ENCODE measurements around the gene ANKZF1. TPM values are rescaled to one million over a fixed set of nuclear protein-coding genes. Genes with fewer than 3 reads are reported as not detected.

Gene ANKZF1
- total and polyA plus RNA-seq, 7 experiments from 2014 or later: 29.7 to 287 (median 135) TPM

- Mint-ChIP-seq H3K4me1 (peaks cover 44 to 81% (median 80%) of the 10 kb centered on the region in 7 donors), H3K27me3 (peaks cover 0 to 2% (median 0%) of the 10 kb centered on the region in 5 donors), H3K27ac (peak overlapping the region; percentile 88 to 99 (median 97)), H3K36me3 (peaks cover 5 to 58% (median 36%) of the 10 kb centered on the region in 5 donors), H3K9me3 (peaks cover 0 to 10% (median 0%) of the 10 kb centered on the region in 11 donors), H3K4me3 (peak overlapping the region; percentile 82 to 100 (median 92))
- H3K4me3 ChIP-seq (ENCODE audit: low read length): peak overlapping the region; percentile 65
- intact Hi-C loops (cut with micrococcal nuclease): loop anchor here (5.0 kb wide), 4 partner anchors 348 to 1032 kb away; partner anchors contain the start of genes STK11IP (in 2 of the 2), ARPC2 (in 1 of the 2), CTDSP1 (in 1 of the 2) and TTLL4 (in 1 of the 2)
- no peak for ATAC-seq
- H3K27ac ChIP-seq (ENCODE audit: low read depth, low read length): peak overlapping the region; percentile 89
- peaks cover 11 to 43% (median 17%) of the 10 kb centered on the region in 3 experiments for H3K36me3 ChIP-seq (ENCODE audit: control insufficient read depth in 2 of 3, insufficient read depth in 3 of 3, low read length in 3 of 3)
- no peaks in the 10 kb centered on the region for H3K9me3 ChIP-seq (ENCODE audit: control insufficient read depth in 2 of 3, low read length in 3 of 3)
- POLR2A ChIA-PET: interaction anchor here (0.9 to 14.3 kb wide), 15 partner anchors 10 to 357 kb away, joined by 3 to 575 read pairs (median 11); partner anchors contain the start of genes ABCB6, ANKZF1, ATG9A and CNPPD1
- peaks cover 72% of the 10 kb centered on the region in 2 donors for H3K4me1 ChIP-seq (ENCODE audit: control insufficient read depth in 2 of 2, insufficient read depth in 2 of 2, low read length in 2 of 2)
- no peaks in the 10 kb centered on the region for H3K27me3 ChIP-seq (ENCODE audit: control insufficient read depth in 2 of 2, insufficient read depth in 2 of 2, low read length in 2 of 2)
- CTCF ChIA-PET: interaction anchor here (0.8 to 2.9 kb wide), 10 partner anchors 19 to 139 kb away, joined by 3 to 14 read pairs (median 5); partner anchors contain the start of genes ANKZF1, ATG9A, CNPPD1 and DNAJB2
- DNase-seq: no peak
These were observed 19.2 kb downstream of the ANKZF1 start for GRCh38 chr2:219248845-219249202.

- peak overlapping the region; percentile 88 to 99 (median 97) for H3K27ac Mint-ChIP-seq
- intact Hi-C loops (cut with micrococcal nuclease): loop anchor here (5.0 kb wide), 4 partner anchors 348 to 1032 kb away; partner anchors contain the start of genes STK11IP (in 2 of the 2), ARPC2 (in 1 of the 2), CTDSP1 (in 1 of the 2) and TTLL4 (in 1 of the 2)
- Histone ChIP-seq H3K27me3 (ENCODE audit: control insufficient read depth in 2 of 2, insufficient read depth in 2 of 2, low read length in 2 of 2) (no peaks in the 10 kb centered on the region), H3K9me3 (ENCODE audit: control insufficient read depth in 2 of 3, low read length in 3 of 3) (no peaks in the 10 kb centered on the region), H3K4me1 (ENCODE audit: control insufficient read depth in 2 of 2, insufficient read depth in 2 of 2, low read length in 2 of 2) (peaks cover 72% of the 10 kb centered on the region in 2 donors), H3K4me3 (ENCODE audit: low read length) (peak overlapping the region; percentile 65), H3K36me3 (ENCODE audit: control insufficient read depth in 2 of 3, insufficient read depth in 3 of 3, low read length in 3 of 3) (peaks cover 11 to 48% (median 17%) of the 10 kb centered on the region in 3 experiments), H3K27ac (ENCODE audit: low read depth, low read length) (peak overlapping the region; percentile 89)
- POLR2A ChIA-PET: interaction anchor here (0.9 to 14.3 kb wide), 15 partner anchors 9 to 358 kb away, joined by 3 to 575 read pairs (median 11); partner anchors contain the start of genes ABCB6, ANKZF1, ATG9A and CNPPD1
- peaks cover 0 to 10% (median 0%) of the 10 kb centered on the region in 11 donors for H3K9me3 Mint-ChIP-seq
- peak overlapping the region; percentile 82 to 100 (median 92) for H3K4me3 Mint-ChIP-seq
- H3K27me3 Mint-ChIP-seq: peaks cover 0 to 2% (median 0%) of the 10 kb centered on the region in 5 donors
- CTCF ChIA-PET: interaction anchor here (0.5 to 2.9 kb wide), 12 partner anchors 8 to 139 kb away, joined by 3 to 14 read pairs (median 4); partner anchors contain the start of genes ANKZF1, ATG9A and DNPEP
- peaks cover 5 to 58% (median 36%) of the 10 kb centered on the region in 5 donors for H3K36me3 Mint-ChIP-seq
- ATAC-seq (no peak), DNase-seq (peak in 8 of 9 donors; percentile 36 to 63 (median 53))
- peaks cover 44 to 79% (median 76%) of the 10 kb centered on the region in 7 donors for H3K4me1 Mint-ChIP-seq
These were observed 19.8 kb downstream of the ANKZF1 start for GRCh38 chr2:219249203-219249980.

GRCh38 chr2:219250049-219250781, 20.6 kb downstream of the ANKZF1 start:
- H3K4me3 Mint-ChIP-seq: peak overlapping the region; percentile 82 to 100 (median 92)
- H3K27me3 Mint-ChIP-seq: peaks cover 0 to 2% (median 0%) of the 10 kb centered on the region in 5 donors
- no peaks in the 10 kb centered on the region for H3K9me3 ChIP-seq (ENCODE audit: control insufficient read depth in 2 of 3, low read length in 3 of 3)
- H3K27ac ChIP-seq (ENCODE audit: low read depth, low read length): peak overlapping the region; percentile 89
- no peaks in the 10 kb centered on the region for H3K27me3 ChIP-seq (ENCODE audit: control insufficient read depth in 2 of 2, insufficient read depth in 2 of 2, low read length in 2 of 2)
- H3K36me3 ChIP-seq (ENCODE audit: control insufficient read depth in 2 of 3, insufficient read depth in 3 of 3, low read length in 3 of 3): peaks cover 11 to 49% (median 17%) of the 10 kb centered on the region in 3 experiments
- intact Hi-C loops (cut with micrococcal nuclease): loop anchor here (5.0 to 10.0 kb wide), 4 partner anchors 353 to 965 kb away; partner anchors contain the start of genes CNOT9 (in 1 of the 2), CTDSP1 (in 1 of the 2) and USP37 (in 1 of the 2)
- H3K9me3 Mint-ChIP-seq: peaks cover 0 to 14% (median 0%) of the 10 kb centered on the region in 11 donors
- H3K4me1 ChIP-seq (ENCODE audit: control insufficient read depth in 2 of 2, insufficient read depth in 2 of 2, low read length in 2 of 2): peaks cover 65 to 71% of the 10 kb centered on the region in 2 donors
- peaks cover 44 to 77% (median 74%) of the 10 kb centered on the region in 7 donors for H3K4me1 Mint-ChIP-seq
- ATAC-seq (no peak), DNase-seq (no peak)
- CTCF ChIA-PET: interaction anchor here (0.9 to 2.9 kb wide), 6 partner anchors 18 to 45 kb away, joined by 3 to 14 read pairs (median 5); partner anchors contain the start of genes ANKZF1 and ATG9A
- H3K27ac Mint-ChIP-seq: peak overlapping the region; percentile 88 to 99 (median 97)
- H3K4me3 ChIP-seq (ENCODE audit: low read length): peak overlapping the region; percentile 65
- POLR2A ChIA-PET: interaction anchor here (1.1 to 14.3 kb wide), 16 partner anchors 8 to 137 kb away, joined by 3 to 575 read pairs (median 11); partner anchors contain the start of genes ABCB6, ANKZF1, ATG9A and CNPPD1
- H3K36me3 Mint-ChIP-seq: peaks cover 5 to 58% (median 36%) of the 10 kb centered on the region in 5 donors

- intact Hi-C loops (cut with micrococcal nuclease): loop anchor here (5.0 to 10.0 kb wide), 4 partner anchors 354 to 967 kb away; partner anchors contain the start of genes CNOT9 (in 1 of the 2), CTDSP1 (in 1 of the 2) and USP37 (in 1 of the 2)
- Histone ChIP-seq H3K27me3 (ENCODE audit: control insufficient read depth in 2 of 2, insufficient read depth in 2 of 2, low read length in 2 of 2) (no peaks in the 10 kb centered on the region), H3K9me3 (ENCODE audit: control insufficient read depth in 2 of 3, low read length in 3 of 3) (no peaks in the 10 kb centered on the region), H3K4me1 (ENCODE audit: control insufficient read depth in 2 of 2, insufficient read depth in 2 of 2, low read length in 2 of 2) (peaks cover 54 to 61% of the 10 kb centered on the region in 2 donors), H3K27ac (ENCODE audit: low read depth, low read length) (peak overlapping the region; percentile 95), H3K4me3 (ENCODE audit: low read length) (peak overlapping the region; percentile 79), H3K36me3 (ENCODE audit: control insufficient read depth in 2 of 3, insufficient read depth in 3 of 3, low read length in 3 of 3) (peaks cover 11 to 46% (median 17%) of the 10 kb centered on the region in 3 experiments)
- ChIA-PET CTCF (interaction anchor here (0.6 to 2.2 kb wide), 7 partner anchors 21 to 82 kb away, joined by 3 to 11 read pairs (median 4); partner anchors contain the start of genes CNPPD1 and SLC23A3), POLR2A (interaction anchor here (0.8 to 14.3 kb wide), 14 partner anchors 14 to 371 kb away, joined by 3 to 575 read pairs (median 6); partner anchors contain the start of genes ABCB6, ANKZF1, ATG9A and CNPPD1)
- H3K4me3 Mint-ChIP-seq: peak overlapping the region; percentile 82 to 100 (median 92)
- H3K36me3 Mint-ChIP-seq: peaks cover 5 to 57% (median 36%) of the 10 kb centered on the region in 5 donors
- H3K27ac Mint-ChIP-seq: peak overlapping the region; percentile 88 to 99 (median 93)
- peaks cover 0 to 8% (median 0%) of the 10 kb centered on the region in 11 donors for H3K9me3 Mint-ChIP-seq
- no peaks in the 10 kb centered on the region for H3K27me3 Mint-ChIP-seq
- ATAC-seq: no peak
- no peak for DNase-seq
- peaks cover 43 to 77% (median 70%) of the 10 kb centered on the region in 7 donors for H3K4me1 Mint-ChIP-seq
These were observed 22.1 kb downstream of the ANKZF1 start for GRCh38 chr2:219251656-219252055.

GRCh38 chr2:219252084-219252483, 22.5 kb downstream of the ANKZF1 start:
- Histone ChIP-seq H3K27me3 (ENCODE audit: control insufficient read depth in 2 of 2, insufficient read depth in 2 of 2, low read length in 2 of 2) (no peaks in the 10 kb centered on the region), H3K36me3 (ENCODE audit: control insufficient read depth in 2 of 3, insufficient read depth in 3 of 3, low read length in 3 of 3) (peaks cover 11 to 46% (median 17%) of the 10 kb centered on the region in 3 experiments), H3K9me3 (ENCODE audit: control insufficient read depth in 2 of 3, low read length in 3 of 3) (no peaks in the 10 kb centered on the region), H3K27ac (ENCODE audit: low read depth, low read length) (peak overlapping the region; percentile 95), H3K4me3 (ENCODE audit: low read length) (peak overlapping the region; percentile 79), H3K4me1 (ENCODE audit: control insufficient read depth in 2 of 2, insufficient read depth in 2 of 2, low read length in 2 of 2) (peaks cover 50 to 57% of the 10 kb centered on the region in 2 donors)
- ATAC-seq (no peak), DNase-seq (peak in 3 of 9 donors; percentile 9 to 38 (median 12))
- intact Hi-C loops (cut with micrococcal nuclease): loop anchor here (5.0 to 10.0 kb wide), 4 partner anchors 355 to 967 kb away; partner anchors contain the start of genes CNOT9 (in 1 of the 2), CTDSP1 (in 1 of the 2) and USP37 (in 1 of the 2)
- peaks cover 0 to 8% (median 0%) of the 10 kb centered on the region in 11 donors for H3K9me3 Mint-ChIP-seq
- peaks cover 5 to 55% (median 36%) of the 10 kb centered on the region in 5 donors for H3K36me3 Mint-ChIP-seq
- peak overlapping the region; percentile 82 to 100 (median 92) for H3K4me3 Mint-ChIP-seq
- peak overlapping the region; percentile 88 to 99 (median 94) for H3K27ac Mint-ChIP-seq
- H3K4me1 Mint-ChIP-seq: peaks cover 38 to 72% (median 66%) of the 10 kb centered on the region in 7 donors
- ChIA-PET POLR2A (interaction anchor here (0.7 to 14.3 kb wide), 17 partner anchors 10 to 79 kb away, joined by 3 to 575 read pairs (median 8); partner anchors contain the start of genes ABCB6, ANKZF1, ATG9A and CNPPD1), CTCF (interaction anchor here (0.8 to 2.2 kb wide), 8 partner anchors 22 to 83 kb away, joined by 3 to 11 read pairs (median 4); partner anchors contain the start of genes CNPPD1 and SLC23A3)
- H3K27me3 Mint-ChIP-seq: no peaks in the 10 kb centered on the region

Measured in naive thymus-derived CD4-positive, alpha-beta T cell (primary cell).